ENCODE measurements around the gene ITPR1.

DNA sequence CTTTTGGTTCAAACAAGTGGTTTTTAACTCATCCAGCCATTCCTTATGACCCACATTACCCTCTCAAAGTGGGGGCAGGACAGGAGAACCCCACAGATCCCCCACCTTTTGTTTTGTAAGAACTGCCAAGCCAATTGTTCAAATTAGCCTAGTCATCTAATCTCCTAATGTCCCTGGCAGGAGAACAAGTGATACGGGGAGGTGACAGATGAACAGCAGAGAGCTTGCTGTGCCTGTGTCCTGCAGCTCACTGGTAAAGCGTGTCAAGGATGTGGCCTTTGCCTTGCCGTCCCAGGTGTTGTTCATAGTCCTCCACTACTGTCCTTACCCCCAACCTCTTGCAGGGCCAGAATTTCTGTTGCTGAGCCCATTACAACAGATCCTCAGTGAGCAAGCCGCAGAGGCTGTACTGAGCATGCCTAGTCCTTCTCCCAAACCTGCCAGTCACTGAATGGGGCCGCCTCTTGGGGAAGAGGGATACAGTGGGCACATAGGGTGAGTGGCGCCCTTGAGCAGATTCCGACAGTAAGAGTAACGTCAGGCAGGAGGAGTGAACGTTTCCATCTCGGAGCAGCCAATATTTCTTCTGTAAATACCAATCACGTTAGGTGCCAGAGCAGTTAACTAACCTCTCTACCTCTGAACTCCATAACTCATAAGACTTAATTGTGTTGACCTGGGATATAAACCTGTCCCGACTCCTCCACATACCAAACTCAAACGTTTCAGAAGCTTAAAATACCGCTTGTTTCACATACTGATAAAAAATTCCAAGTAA, 87.4 kb downstream of the ITPR1 start:
- TF ChIP-seq CTCF (IDR thresholded peaks at IDR 0.05) (no peak), POLR2A (IDR thresholded peaks at IDR 0.05) (no peak), POLR2AphosphoS5 (IDR thresholded peaks at IDR 0.05) (no peak), EP300 (IDR thresholded peaks at IDR 0.05) (no peak)

Data from gastroesophageal sphincter (tissue), 3 donors.